Caki2 (cell line): ENCODE measurements around the gene ACTN3. TPM values are rescaled to one million over a fixed set of nuclear protein-coding genes. Genes with fewer than 3 reads are reported as not detected.
"Not testable (repeated sequence)": the region's sequence is repeated elsewhere in the genome, so short reads cannot be mapped to it uniquely, and the experiment has no call there.

Source experiments
- DNase-seq: peaks from one replicate; pipeline ENCODE4 v3.0.0-alpha.2; 2015; ENCODE audit warnings: low read depth
- in situ Hi-C: cut with HindIII; loops from 2 replicates; pipeline ENCODE4 v1.10.0; 2016; ENCODE audit warnings: low sequenced_read_pairs, low pct_unique_long_range_greater_than_20kb, mixed read lengths
- total RNA-seq: library from RNA; depleted of rRNA; stranded (reverse); fragments of >200 nt; shearing (Covaris generic); gene quantifications from 2 replicates; pipeline ENCODE4 v1.2.3, GENCODE V29; 2014; ENCODE audit warnings: low replicate concordance; rRNA removed

The ACTN3 gene
- not detected in 2 replicates for total RNA-seq

DNA sequence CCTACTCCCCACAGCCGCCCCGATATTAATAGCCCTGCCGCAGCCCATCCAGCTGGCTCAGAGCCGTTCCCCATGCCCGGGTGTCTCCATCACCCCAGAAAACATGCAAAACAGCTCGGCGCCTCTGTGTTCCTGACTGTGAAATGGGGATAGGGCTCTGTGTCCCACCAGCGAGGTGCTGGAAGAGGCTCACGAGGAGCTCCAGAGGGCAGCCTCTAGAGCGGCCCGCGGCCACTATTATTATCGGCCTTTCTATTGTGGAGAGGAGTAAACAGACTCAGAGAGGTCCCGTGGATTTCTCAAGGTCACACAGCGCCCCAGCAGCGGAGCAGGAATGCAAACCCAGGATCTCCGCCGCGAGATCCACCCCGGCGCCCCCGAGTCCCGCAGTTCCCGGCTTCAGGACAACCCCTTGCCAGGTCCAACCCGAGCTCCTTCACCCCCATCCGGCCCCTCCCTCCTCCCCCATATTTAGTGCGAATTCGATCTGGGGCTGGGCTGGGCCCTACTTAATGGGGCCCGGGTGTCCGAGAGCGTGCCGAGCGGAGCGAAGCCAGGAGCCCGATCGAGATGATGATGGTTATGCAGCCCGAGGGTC is at the start of gene ACTN3:
Gene ACTN3 (plus strand): TSS at position 536 of the 598 bp plus-strand sequence. CDS start 35 bp downstream, at position 571.
- DNase-seq, result no peak

GRCh38 chr11:66497206-66497605 is 49.5 kb upstream of the ACTN3 start:
- no peak for DNase-seq
- in situ Hi-C loops, result no loop called here

More for the DNA sequence above, at the start of gene ACTN3:
- in situ Hi-C loops, result no loop called here

DNA sequence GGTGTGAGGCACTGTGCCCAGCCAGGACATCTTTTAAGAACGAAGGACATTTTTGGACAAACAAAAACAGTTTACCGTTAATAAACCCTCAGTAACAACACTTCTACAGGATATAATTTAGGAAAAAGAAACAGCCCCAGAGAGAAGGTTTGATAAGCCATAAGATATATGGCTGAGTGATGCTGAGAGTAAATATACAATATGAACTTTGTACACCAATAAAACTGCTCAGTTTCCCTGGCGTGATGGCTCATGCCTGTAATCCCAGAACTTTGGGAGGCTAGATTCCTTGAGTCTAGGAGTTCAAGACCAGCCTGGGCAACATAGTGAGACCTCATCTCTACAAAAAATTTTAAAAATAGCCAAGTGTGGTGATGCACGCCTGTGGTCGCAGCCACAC is 48.2 kb upstream of the ACTN3 start:
- in situ Hi-C loops, result no loop called here

GRCh38 chr11:66505276-66505816 is 41.4 kb upstream of the ACTN3 start:
- in situ Hi-C loops, result no loop called here

More for the DNA sequence above, 48.2 kb upstream of the ACTN3 start:
- DNase-seq, result no peak

GRCh38 chr11:66509131-66509561 is 37.6 kb upstream of the ACTN3 start:
- DNase-seq, result no peak
- in situ Hi-C loops, result no loop called here

More at GRCh38 chr11:66505276-66505816, 41.4 kb upstream of the ACTN3 start:
- DNase-seq, result no peak

DNA sequence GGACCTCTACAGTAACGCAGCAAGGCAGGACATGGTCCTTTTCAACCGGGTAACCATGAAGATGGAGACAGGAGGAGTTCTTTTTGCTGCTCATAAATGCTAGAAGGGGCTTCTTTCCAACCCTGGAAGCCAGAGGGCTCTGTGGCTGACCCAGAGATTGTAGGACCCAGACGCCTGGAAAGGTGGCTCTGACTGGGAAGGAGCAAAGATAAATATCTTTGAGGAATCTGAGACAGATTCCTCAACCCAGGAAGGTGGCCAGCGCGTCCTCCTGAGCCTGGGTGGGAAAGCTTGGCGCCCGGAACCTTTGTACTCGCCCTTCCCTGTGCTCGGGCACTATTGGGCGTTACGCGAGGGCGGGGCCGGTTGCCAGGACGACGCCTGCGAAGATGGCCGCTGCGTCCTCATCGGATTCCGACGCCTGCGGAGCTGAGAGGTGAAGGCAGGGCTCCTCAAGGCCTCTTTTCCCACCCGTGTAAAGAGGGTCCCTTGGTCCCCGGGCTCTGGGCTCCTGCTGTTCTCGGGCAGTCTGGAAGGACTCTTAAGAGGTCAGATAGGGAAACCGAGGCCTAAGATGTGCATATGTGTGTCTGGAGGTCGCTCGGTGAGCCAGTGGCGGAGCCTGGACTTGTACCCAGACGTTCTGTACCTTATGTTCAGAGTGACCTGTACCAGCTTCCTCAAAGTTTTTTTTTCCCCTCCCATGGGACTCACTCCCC is 36.3 kb upstream of the ACTN3 start, which contains the start of gene BBS1:
Gene BBS1 (plus strand): TSS at position 365 of the 719 bp plus-strand sequence. CDS start 25 bp downstream, at position 390.
- in situ Hi-C loops, result no loop called here
- peak; percentile 68 for DNase-seq

GRCh38 chr11:66510990-66511339 is 35.7 kb upstream of the ACTN3 start:
- DNase-seq, result no peak
- in situ Hi-C loops, result no loop called here

DNA sequence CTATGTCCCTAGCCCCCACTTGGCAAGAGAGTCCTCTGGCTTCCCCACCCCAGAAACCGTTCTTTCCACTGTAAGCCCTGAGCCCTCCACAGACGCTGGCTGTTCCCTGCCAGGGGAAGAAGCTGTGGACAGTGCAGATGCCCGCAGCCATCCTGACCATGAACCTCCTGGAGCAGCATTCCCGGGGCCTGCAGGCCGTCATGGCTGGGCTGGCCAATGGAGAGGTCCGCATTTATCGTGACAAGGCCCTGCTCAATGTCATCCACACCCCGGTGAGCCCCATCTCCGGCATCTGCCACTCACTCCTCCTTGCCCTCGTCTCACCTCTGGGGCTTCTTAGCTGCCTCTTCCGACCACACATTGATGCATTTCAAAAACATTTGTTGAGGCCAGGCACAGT is 23.1 kb upstream of the ACTN3 start:
- DNase-seq, result no peak

GRCh38 chr11:66524304-66525040 is 22.2 kb upstream of the ACTN3 start:
- DNase-seq, result no peak
- in situ Hi-C loops, result no loop called here

More for the DNA sequence above, 23.1 kb upstream of the ACTN3 start:
- in situ Hi-C loops, result no loop called here

DNA sequence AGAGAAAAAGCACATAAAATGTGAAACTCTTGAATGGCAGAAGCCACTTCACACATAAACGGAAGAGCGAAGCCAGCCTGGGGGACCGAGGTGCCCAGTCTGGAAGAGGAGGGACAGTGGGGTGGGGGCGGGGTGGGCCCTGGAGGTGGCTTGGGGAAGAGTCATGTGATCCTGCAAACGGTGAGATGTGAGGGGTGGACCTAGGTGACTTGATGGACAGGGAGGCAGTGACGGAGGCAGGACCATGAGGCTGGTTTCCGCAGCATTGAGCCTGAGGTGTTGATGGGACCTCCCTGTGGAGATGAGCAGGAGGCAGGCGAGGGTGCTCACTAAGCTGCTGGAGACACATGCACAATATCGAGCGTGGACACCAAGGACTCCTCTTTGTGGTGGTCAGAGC is 17.6 kb upstream of the ACTN3 start:
- DNase-seq, result no peak
- in situ Hi-C loops, result no loop called here

GRCh38 chr11:66529655-66530054 is 17.0 kb upstream of the ACTN3 start:
- no peak for DNase-seq
- in situ Hi-C loops, result no loop called here

GRCh38 chr11:66530927-66531709 is 15.6 kb upstream of the ACTN3 start:
- in situ Hi-C loops, result no loop called here
- DNase-seq, result no peak

- no peak for DNase-seq
- in situ Hi-C loops, result no loop called here
Observed at GRCh38 chr11:66531841-66532240, 14.9 kb upstream of the ACTN3 start.

- in situ Hi-C loops, result no loop called here
- no peak for DNase-seq
Observed at GRCh38 chr11:66532784-66533183, 13.9 kb upstream of the ACTN3 start.

DNA sequence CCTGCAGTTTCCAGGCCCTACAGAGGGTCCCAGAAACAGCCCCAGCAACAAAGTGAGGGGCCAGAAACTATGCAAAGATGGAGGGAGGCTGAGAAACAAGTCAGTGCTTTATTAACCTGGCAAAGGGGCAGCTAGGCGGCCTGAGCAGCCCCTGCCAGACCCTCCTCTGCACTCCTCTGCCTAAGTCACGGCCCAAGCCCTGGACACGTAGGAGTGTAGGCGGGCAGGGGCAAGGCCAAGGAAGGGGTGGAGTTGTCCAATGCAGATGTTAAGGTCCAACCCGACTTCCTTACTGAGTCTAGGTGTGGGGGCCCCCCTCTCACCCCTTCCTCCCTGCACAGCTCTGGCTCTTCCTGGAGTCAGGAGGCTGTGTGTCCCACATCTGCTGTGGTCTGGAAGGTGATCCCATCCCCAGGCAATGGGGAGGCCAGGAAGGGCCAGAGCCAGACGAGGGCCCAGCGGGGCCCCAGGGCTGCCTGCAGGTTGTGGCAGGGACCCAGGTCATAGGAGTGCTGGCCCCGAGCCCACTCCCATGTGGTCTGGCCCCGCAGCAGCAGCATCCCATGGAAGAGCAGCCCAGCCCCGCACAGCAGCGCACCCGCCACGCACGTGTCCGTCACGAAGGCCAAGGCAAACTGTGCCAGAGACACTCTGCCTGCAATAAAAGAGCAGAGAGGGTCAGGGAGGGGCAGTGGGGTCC is 7.4 kb upstream of the ACTN3 start:
- in situ Hi-C loops, result no loop called here
- DNase-seq, result no peak

GRCh38 chr11:66539870-66540213 is 6.9 kb upstream of the ACTN3 start:
- in situ Hi-C loops, result no loop called here
- no peak for DNase-seq

- in situ Hi-C loops, DNase-seq: not testable (repeated sequence)
Observed at GRCh38 chr11:66540598-66540997, 6.1 kb upstream of the ACTN3 start.

DNA sequence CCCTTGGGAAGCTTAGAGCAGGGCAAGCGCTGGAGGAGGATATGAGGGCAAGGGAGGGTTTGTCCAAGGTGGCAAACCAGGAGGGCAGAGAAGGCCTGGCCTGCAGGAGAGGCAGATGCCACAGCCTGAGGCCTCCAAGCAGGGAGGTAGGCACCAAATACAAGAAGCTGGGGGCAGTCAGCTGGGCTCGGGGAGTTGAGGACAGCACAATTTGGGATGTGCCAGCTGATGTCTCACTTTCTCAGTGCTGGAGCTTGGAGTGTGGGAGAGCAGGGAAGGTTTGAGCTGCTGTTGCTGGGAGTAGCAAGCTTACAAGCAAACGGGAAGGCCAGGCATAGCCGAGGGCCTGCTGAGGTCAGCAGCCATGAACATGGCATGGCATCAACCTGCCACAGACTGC is 4.8 kb upstream of the ACTN3 start:
- in situ Hi-C loops, result no loop called here
- no peak for DNase-seq
